Naive thymus-derived CD8-positive, alpha-beta T cell (primary cell): ENCODE measurements around the gene BTBD9. TPM values are rescaled to one million over a fixed set of nuclear protein-coding genes. Genes with fewer than 3 reads are reported as not detected.
"Not testable (repeated sequence)": the region's sequence is repeated elsewhere in the genome, so short reads cannot be mapped to it uniquely, and the experiment has no call there.

Experiments used
- ATAC-seq, 2 donors: fragments of 150-1000 bp; cut with Tn5 transposase in 1 of 2; sonication (Bioruptor Pico), chemical (Tn5 transposase) in 1 of 2; 1 replicate in 1 of 2; 2 replicates in 1 of 2; pipeline ENCODE4 v1.10.0; 2021; ENCODE audit warnings: mild to moderate bottlenecking in 2 of 2, moderate library complexity in 2 of 2
- POLR2A ChIA-PET: fragments of 350-600 bp; sonication (Branson Sonifier 250); formaldehyde crosslinking; loops from one replicate; lab custom pipeline; 2021; ENCODE audit warnings: antibody characterized with exemption; lab: Charles Lee
- DNase-seq, 10 donors: peaks; one replicate each; pipeline versions ENCODE4 v3.0.0 to v3.0.0-alpha.2; 2020 to 2022
- H3K27ac Mint-ChIP-seq, 10 donors: one replicate each; pipeline ENCODE4 v1.8.0; 2020 to 2022; ENCODE audit warnings: mild to moderate bottlenecking in 10 of 10, mixed read lengths in 10 of 10, moderate library complexity in 4 of 10, inconsistent platforms in 1 of 10
- H3K27me3 Mint-ChIP-seq, 5 donors: one replicate each; pipeline ENCODE4 v1.8.0; 2021 to 2022; ENCODE audit warnings: mixed read lengths in 5 of 5
- H3K36me3 Mint-ChIP-seq, 3 donors: one replicate each; pipeline ENCODE4 v1.8.0; 2020 to 2022; ENCODE audit warnings: mixed read lengths in 3 of 3, mild to moderate bottlenecking in 2 of 3, inconsistent platforms in 1 of 3
- H3K4me1 Mint-ChIP-seq, 4 donors: one replicate each; pipeline ENCODE4 v1.8.0; 2021 to 2022; ENCODE audit warnings: mixed read lengths in 4 of 4
- H3K4me3 Mint-ChIP-seq, 10 donors: one replicate each; pipeline ENCODE4 v1.8.0; 2020 to 2022; ENCODE audit warnings: mild to moderate bottlenecking in 10 of 10, mixed read lengths in 10 of 10, moderate library complexity in 6 of 10, inconsistent platforms in 1 of 10
- H3K9me3 Mint-ChIP-seq, 9 donors: one replicate each; pipeline ENCODE4 v1.8.0; 2020 to 2022; ENCODE audit warnings: mixed read lengths in 9 of 9, mild to moderate bottlenecking in 3 of 9, inconsistent platforms in 1 of 9, moderate library complexity in 1 of 9
- polyA plus RNA-seq, 3 donors: library from polyadenylated mRNA; unstranded; fragments of 300-500 nt; fragmentation: Illumina TruSeq; gene quantifications; one replicate each; pipeline ENCODE4 v1.2.3, GENCODE V29; 2021
- total RNA-seq, 8 experiments: library from RNA in 2 of 8; stranded (reverse) in 2 of 8; gene quantifications; one replicate each; pipeline ENCODE4 v1.2.3 and lab custom pipeline; 2021 to 2026

BTBD9 gene
- total and polyA plus RNA-seq, 5 experiments from 2014 or later = 9.3 to 32.2 (median 10.6) TPM

DNA sequence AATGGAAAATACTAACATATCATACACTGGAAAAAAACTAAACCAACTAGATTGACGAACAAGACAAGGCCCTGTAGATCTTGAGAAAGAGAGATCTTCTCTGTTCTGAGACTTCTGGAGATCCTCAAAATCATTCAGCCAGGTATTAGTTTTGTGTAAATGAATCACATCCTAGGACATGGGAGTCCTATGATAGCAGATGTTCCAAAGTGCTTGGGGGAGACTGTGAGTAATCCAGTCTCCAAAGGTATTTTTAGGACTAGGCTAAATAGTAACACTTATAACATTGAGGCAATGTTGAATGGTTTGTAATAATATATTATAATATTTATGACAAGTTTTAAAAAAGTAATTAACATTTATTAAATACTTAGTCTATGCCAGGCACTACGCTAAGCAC, 275.0 kb downstream of the BTBD9 start:
- Mint-ChIP-seq H3K36me3 (peaks cover 0 to 10% (median 0%) of the 10 kb centered on the region in 3 donors), H3K27me3 (no peaks in the 10 kb centered on the region), H3K4me1 (peaks cover 0 to 15% (median 5%) of the 10 kb centered on the region in 4 donors), H3K4me3 (no peak overlapping the region), H3K27ac (no peak overlapping the region), H3K9me3 (no peaks in the 10 kb centered on the region)
- ATAC-seq (no peak), DNase-seq (no peak)
- POLR2A ChIA-PET = no interaction called here

DNA sequence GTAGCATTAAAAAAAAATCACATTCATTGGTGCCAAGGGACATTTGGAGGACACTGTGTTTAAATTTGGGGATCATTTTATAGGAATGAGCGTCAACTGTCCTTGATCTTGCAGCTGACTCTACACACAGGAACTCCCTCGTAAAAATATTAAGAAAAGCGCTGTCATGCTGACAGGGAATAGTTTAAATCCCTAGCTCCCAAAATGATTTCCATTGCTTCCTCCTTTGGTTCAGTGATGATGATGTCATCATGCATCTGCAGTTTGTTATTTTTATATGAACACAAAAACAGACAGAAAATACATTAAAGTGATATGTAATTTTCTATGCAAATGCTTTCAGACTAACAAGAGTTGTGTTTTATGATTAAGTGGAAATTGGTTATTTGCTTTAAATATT, 275.6 kb downstream of the BTBD9 start:
- ATAC-seq (no peak), DNase-seq (no peak)
- POLR2A ChIA-PET = no interaction called here
- Mint-ChIP-seq H3K27ac (no peak overlapping the region), H3K4me1 (peaks cover 0 to 13% (median 3%) of the 10 kb centered on the region in 4 donors), H3K36me3 (peaks cover 0 to 14% (median 2%) of the 10 kb centered on the region in 3 donors), H3K4me3 (no peak overlapping the region), H3K27me3 (no peaks in the 10 kb centered on the region), H3K9me3 (no peaks in the 10 kb centered on the region)

DNA sequence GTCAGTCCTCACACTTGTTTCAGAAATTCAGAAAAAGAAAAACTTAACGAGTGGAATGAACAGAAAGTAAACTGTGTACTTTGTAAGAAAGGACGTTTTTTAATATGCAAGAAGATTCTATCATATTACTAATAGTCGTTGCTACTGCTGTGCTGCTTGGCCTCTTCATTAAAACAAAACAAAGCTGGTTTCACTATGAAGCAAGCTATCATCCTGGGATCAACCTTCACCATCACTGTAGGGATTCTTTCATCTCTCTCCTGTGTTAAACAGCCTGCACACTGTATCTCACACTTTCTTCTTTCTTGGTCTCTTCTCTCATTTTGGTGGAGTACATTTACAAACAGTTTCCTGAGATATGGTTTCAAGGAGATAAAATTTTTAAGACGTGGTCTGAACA, 284.2 kb downstream of the BTBD9 start:
- ATAC-seq (no peak), DNase-seq (no peak)
- H3K4me1 Mint-ChIP-seq = peaks cover 6 to 18% (median 9%) of the 10 kb centered on the region in 4 donors
- no peaks in the 10 kb centered on the region for H3K27me3 Mint-ChIP-seq
- no peak overlapping the region for H3K27ac Mint-ChIP-seq
- H3K4me3 Mint-ChIP-seq = no peak overlapping the region
- H3K9me3 Mint-ChIP-seq = no peaks in the 10 kb centered on the region
- POLR2A ChIA-PET = no interaction called here
- H3K36me3 Mint-ChIP-seq = peaks cover 0 to 24% (median 15%) of the 10 kb centered on the region in 3 donors

DNA sequence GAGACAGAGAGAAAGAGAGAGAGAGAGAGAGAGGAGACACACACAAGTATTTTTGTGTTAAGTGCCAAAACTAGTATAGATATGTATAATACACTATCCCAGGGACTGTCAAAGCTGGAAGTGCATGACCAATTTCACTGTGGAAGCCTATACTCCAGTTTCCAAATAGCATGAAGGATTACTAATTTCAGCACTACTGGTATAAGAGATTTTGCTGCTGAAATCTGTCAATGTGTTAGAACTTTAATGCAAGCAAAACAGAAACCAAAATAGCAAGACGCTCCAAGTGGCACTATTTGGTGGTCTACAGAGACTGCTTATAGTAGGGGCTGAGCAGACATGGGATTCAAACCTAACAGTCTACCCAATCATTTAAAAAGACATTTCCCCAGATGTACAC, 284.8 kb downstream of the BTBD9 start:
- no peaks in the 10 kb centered on the region for H3K27me3 Mint-ChIP-seq
- H3K9me3 Mint-ChIP-seq = no peaks in the 10 kb centered on the region
- POLR2A ChIA-PET = no interaction called here
- no peak overlapping the region for H3K4me3 Mint-ChIP-seq
- H3K36me3 Mint-ChIP-seq = peaks cover 0 to 24% (median 15%) of the 10 kb centered on the region in 3 donors
- peaks cover 6 to 16% (median 9%) of the 10 kb centered on the region in 4 donors for H3K4me1 Mint-ChIP-seq
- ATAC-seq = no peak
- H3K27ac Mint-ChIP-seq = no peak overlapping the region
- no peak for DNase-seq

DNA sequence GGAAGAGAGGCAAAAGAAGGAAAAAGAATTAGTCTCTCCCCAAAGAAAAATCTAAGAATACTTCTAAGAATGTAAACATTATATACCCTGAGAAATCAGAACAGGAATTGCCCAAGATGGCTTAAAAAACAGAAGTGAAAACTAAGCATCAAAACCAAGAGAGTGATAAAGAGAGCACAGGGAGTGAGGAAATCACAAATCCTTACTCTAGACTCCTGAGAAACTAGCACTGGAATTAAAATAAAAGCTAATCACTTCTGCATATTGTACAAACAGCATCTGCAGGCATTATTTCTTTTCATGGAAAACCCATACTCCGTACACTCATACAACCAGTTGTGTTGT, 285.7 kb downstream of the BTBD9 start:
- H3K36me3 Mint-ChIP-seq = peaks cover 0 to 19% (median 12%) of the 10 kb centered on the region in 3 donors
- DNase-seq = no peak
- H3K27me3 Mint-ChIP-seq = no peaks in the 10 kb centered on the region
- POLR2A ChIA-PET = no interaction called here
- H3K9me3 Mint-ChIP-seq = no peaks in the 10 kb centered on the region
- peaks cover 6 to 16% (median 9%) of the 10 kb centered on the region in 4 donors for H3K4me1 Mint-ChIP-seq
- H3K27ac Mint-ChIP-seq = no peak overlapping the region
- ATAC-seq = no peak
- H3K4me3 Mint-ChIP-seq = no peak overlapping the region

DNA sequence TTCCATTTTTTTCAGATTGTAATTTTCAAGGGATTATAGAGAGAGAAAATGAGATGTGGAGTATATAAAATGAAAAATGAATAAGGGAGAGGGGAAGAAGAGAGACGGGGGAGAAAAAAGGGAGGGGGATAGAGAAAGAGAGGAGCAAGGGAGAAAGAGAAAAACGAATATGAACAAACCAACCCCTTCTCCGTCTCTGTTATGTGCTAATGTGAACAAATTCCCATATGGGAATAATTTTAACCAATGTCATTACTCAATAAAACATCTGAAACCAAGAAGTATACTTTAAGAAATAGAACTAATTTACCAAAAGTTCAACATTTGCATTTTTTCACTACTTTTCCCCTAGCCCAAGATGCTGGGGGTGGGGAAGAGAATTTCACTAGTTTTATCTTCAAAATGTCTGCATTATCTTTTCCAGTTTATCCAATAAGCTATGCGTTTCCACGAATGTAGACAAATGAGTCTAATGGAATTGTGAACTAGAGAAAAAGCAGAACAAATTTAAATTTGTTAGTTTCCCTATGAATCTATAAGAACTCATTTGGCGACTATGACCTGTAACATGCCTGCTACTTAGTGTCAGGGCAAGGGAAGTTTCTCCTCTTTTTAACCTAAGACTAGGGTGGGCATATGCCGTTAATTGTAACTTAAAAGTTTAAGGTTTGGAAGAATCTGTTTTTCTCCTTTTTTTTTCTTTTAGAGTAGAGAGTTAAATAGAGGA, 286.3 kb downstream of the BTBD9 start:
- no peak for ATAC-seq
- no peak for DNase-seq
- H3K27me3 Mint-ChIP-seq = no peaks in the 10 kb centered on the region
- POLR2A ChIA-PET = no interaction called here
- H3K4me1 Mint-ChIP-seq = peaks cover 6 to 16% (median 9%) of the 10 kb centered on the region in 4 donors
- peak overlapping the region in 1 of 10 donors; percentile 13 for H3K27ac Mint-ChIP-seq
- peaks cover 0 to 19% (median 11%) of the 10 kb centered on the region in 3 donors for H3K36me3 Mint-ChIP-seq
- H3K9me3 Mint-ChIP-seq = no peaks in the 10 kb centered on the region
- no peak overlapping the region for H3K4me3 Mint-ChIP-seq

DNA sequence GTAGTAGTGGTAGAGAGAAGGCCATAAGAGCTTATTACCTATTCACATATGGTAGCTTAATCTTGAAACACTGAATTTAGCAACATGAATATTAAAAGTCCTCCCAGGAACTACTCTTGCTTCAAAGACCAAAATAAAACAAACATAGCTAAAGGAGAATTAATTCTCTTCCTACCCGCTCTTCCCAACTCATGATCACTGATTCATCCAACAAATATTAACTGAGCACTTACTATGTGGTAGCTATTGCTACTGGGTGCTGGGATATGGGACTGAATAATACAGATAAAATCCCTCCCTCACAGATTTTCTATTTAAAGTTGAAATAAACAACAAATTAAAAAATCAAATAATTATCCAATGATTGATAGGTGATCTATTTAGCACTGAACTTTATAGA, 287.1 kb downstream of the BTBD9 start:
- DNase-seq (no peak), ATAC-seq (no peak)
- no peaks in the 10 kb centered on the region for H3K27me3 Mint-ChIP-seq
- H3K27ac Mint-ChIP-seq = peak overlapping the region in 1 of 10 donors; percentile 13
- H3K36me3 Mint-ChIP-seq = peaks cover 0 to 13% (median 8%) of the 10 kb centered on the region in 3 donors
- H3K9me3 Mint-ChIP-seq = no peaks in the 10 kb centered on the region
- no peak overlapping the region for H3K4me3 Mint-ChIP-seq
- H3K4me1 Mint-ChIP-seq = peaks cover 6 to 15% (median 9%) of the 10 kb centered on the region in 4 donors
- POLR2A ChIA-PET = no interaction called here

DNA sequence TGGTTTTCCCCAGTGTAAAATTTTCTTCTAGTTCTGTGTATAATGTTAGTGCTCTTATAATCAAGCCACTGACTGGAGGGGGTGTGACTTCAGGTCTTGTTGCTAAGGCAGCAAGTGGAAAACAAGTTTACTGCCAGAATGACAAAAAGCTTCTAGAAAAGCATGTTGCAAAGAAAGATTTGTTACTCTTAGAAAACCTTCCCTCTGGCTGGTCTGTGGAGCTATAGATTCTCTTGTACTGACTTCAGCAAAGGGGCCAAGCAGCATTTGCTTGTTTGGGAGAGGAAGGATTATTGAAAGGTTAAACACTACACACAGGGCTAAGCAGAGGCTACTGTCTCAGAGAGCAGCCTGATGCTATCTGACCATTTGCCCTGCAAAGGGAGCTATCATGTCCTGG, 288.8 kb downstream of the BTBD9 start:
- H3K9me3 Mint-ChIP-seq = no peaks in the 10 kb centered on the region
- POLR2A ChIA-PET = interaction anchor here (0.7 kb wide), 1 partner anchor 47 kb away, joined by 5 read pairs; no protein-coding TSS in a partner anchor
- no peak overlapping the region for H3K27ac Mint-ChIP-seq
- ATAC-seq = no peak
- DNase-seq = no peak
- peaks cover 6 to 12% (median 9%) of the 10 kb centered on the region in 4 donors for H3K4me1 Mint-ChIP-seq
- no peaks in the 10 kb centered on the region for H3K27me3 Mint-ChIP-seq
- peaks cover 0 to 10% (median 3%) of the 10 kb centered on the region in 3 donors for H3K36me3 Mint-ChIP-seq
- H3K4me3 Mint-ChIP-seq = no peak overlapping the region

DNA sequence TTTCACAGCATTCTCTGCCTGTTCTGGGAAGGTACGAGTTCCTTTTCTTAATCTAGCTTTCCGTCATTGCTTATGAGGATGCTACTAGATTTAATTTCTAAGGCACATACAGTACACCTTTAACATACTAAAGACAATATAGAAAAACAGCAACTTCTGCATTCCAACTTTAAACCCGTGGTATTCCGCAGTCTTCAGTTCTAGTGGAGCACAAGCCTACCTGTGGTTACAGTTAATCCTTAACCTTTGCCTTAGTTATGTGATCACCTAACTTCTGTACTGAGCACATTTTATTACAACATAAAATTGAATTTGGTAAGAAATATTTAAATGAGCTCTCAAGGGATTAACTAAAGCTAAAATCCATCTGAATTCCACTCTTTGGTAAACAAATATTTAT, 289.5 kb downstream of the BTBD9 start:
- Mint-ChIP-seq H3K36me3 (peaks cover 0 to 16% (median 10%) of the 10 kb centered on the region in 3 donors), H3K27ac (no peak overlapping the region), H3K27me3 (no peaks in the 10 kb centered on the region), H3K4me3 (no peak overlapping the region), H3K4me1 (peaks cover 4 to 12% (median 7%) of the 10 kb centered on the region in 4 donors), H3K9me3 (no peaks in the 10 kb centered on the region)
- DNase-seq = no peak
- POLR2A ChIA-PET = no interaction called here
- ATAC-seq = no peak

DNA sequence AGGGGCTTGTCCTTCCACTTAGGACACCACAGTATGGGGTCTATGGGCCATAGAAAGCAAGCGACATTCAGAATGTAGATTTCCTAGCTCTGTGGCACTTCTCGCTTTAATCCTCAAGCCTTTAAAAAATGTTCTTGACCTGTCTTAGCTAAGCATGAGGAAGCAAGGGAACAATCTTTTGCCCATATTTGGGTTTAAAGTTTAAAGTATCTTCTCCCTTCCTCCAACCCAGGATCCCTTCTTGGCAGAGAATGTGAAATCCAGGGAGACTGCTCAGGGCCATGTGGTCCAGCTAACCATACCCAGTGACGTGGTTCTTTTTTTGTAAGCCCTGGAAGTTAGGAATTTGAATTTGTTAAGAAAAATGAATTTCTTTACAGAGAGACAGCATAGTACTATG, 289.9 kb downstream of the BTBD9 start:
- H3K4me1 Mint-ChIP-seq = peaks cover 4 to 12% (median 7%) of the 10 kb centered on the region in 4 donors
- no peaks in the 10 kb centered on the region for H3K27me3 Mint-ChIP-seq
- H3K4me3 Mint-ChIP-seq = no peak overlapping the region
- POLR2A ChIA-PET = no interaction called here
- DNase-seq = no peak
- ATAC-seq = no peak
- no peak overlapping the region for H3K27ac Mint-ChIP-seq
- H3K9me3 Mint-ChIP-seq = no peaks in the 10 kb centered on the region
- peaks cover 0 to 17% (median 14%) of the 10 kb centered on the region in 3 donors for H3K36me3 Mint-ChIP-seq

DNA sequence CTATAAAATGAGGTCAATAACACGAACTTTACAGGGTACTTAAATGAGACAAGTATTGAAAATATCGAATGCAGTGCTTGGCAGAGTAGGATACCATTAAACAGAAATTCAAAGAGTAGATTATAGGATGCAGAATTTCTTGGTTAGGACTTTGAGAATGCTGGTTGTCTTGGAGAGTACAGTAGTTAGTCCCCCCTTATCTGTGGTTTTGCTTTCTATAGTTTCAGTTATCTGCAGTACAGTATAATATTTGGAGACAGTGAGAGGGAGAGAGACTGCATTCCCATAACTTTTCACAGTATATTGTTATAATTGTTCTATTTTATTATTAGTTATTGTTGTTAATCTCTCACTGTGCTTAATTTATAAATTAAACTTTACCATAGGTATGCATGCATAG, 290.5 kb downstream of the BTBD9 start:
- H3K36me3 Mint-ChIP-seq = peaks cover 0 to 22% (median 18%) of the 10 kb centered on the region in 3 donors
- no peak overlapping the region for H3K4me3 Mint-ChIP-seq
- H3K9me3 Mint-ChIP-seq = no peaks in the 10 kb centered on the region
- ATAC-seq (no peak), DNase-seq (no peak)
- H3K27me3 Mint-ChIP-seq = no peaks in the 10 kb centered on the region
- peaks cover 4 to 12% (median 5%) of the 10 kb centered on the region in 4 donors for H3K4me1 Mint-ChIP-seq
- POLR2A ChIA-PET = no interaction called here
- H3K27ac Mint-ChIP-seq = no peak overlapping the region

DNA sequence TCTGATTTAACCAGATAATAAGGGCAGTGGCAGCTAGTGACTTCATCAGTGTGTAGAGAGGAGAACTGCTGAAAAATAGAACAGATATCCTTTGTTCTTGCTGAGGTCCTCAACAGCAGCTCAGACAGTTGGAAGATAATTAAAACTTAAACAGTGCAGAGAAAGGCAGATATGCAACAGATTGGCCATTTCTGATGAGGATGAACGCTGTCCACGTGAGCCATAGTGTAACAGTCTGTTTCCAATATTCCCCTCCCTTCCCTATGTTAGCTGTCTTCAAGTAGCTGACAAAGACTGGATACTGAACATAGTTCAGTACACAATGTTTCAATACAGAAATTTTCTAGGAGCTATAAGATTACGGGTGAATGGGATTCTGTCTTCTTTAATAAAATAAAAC, 291.4 kb downstream of the BTBD9 start:
- no peak overlapping the region for H3K4me3 Mint-ChIP-seq
- POLR2A ChIA-PET = no interaction called here
- H3K9me3 Mint-ChIP-seq = no peaks in the 10 kb centered on the region
- peaks cover 0 to 12% (median 5%) of the 10 kb centered on the region in 4 donors for H3K4me1 Mint-ChIP-seq
- no peak for ATAC-seq
- DNase-seq = no peak
- no peaks in the 10 kb centered on the region for H3K27me3 Mint-ChIP-seq
- peaks cover 0 to 28% (median 22%) of the 10 kb centered on the region in 3 donors for H3K36me3 Mint-ChIP-seq
- H3K27ac Mint-ChIP-seq = no peak overlapping the region

DNA sequence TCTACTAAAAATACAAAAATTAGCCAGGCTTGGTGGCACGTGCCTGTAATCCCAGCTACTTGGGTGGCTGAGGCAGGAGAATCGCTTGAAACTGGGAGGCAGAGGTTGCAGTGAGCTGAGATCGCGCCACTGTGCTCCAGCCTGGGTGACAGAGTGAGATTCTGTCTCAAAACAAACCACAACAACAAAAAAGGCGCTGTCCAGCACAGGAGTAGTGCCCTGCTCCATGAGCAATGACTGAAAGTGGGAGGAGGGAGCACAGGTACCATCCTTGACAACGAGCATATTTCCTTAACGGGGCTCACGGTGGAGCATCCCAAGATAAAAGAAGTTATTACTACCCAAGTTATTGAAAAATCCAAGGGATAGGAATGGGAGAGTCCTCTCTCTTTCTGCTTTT, 291.9 kb downstream of the BTBD9 start:
- POLR2A ChIA-PET, H3K9me3 Mint-ChIP-seq, H3K4me3 Mint-ChIP-seq, H3K27me3 Mint-ChIP-seq, DNase-seq, ATAC-seq: not testable (repeated sequence)
- Mint-ChIP-seq H3K36me3 (peaks cover 0 to 29% (median 24%) of the 10 kb centered on the region in 3 donors), H3K4me1 (peaks cover 0 to 10% (median 5%) of the 10 kb centered on the region in 4 donors), H3K27ac (peak overlapping the region in 1 of 10 donors; percentile 72)
